Kidney (tissue), 14 donors: Measurements from ENCODE around the gene PEBP1. TPM values are rescaled to one million over a fixed set of nuclear protein-coding genes. Genes with fewer than 3 reads are reported as not detected.
A peak's percentile ranks its signal among the peaks of the same experiment; 100 is the strongest.

Source experiments
- DNase-seq, 5 donors: peaks; one replicate each; pipeline ENCODE4 v3.0.0-alpha.2; 2013 to 2020
- FAIRE-seq: peaks from 2 replicates; lab custom pipeline; 2012; peaks lifted over from hg19 to GRCh38; lab: Jason Lieb, UNC
- H3K27ac ChIP-seq, 2 donors: one replicate each; pipeline ENCODE4 v1.7.0; 2013; ENCODE audit warnings: low read depth in 2 of 2, low read length in 2 of 2, inconsistent platforms in 1 of 2
- H3K27me3 ChIP-seq: one replicate; pipeline ENCODE4 v1.7.1; 2013; ENCODE audit warnings: low read length, inconsistent platforms; ENCODE audit not compliant: control insufficient read depth, insufficient read depth
- H3K36me3 ChIP-seq, 3 donors: one replicate each; pipeline versions ENCODE4 v1.7.0 to v1.7.1; 2013; ENCODE audit warnings: low read length in 3 of 3, control low read depth in 1 of 3, inconsistent platforms in 1 of 3; ENCODE audit not compliant: insufficient read depth in 3 of 3, control insufficient read depth in 2 of 3
- H3K4me1 ChIP-seq, 3 donors: one replicate each; pipeline versions ENCODE4 v1.7.0 to v1.7.1; 2013; ENCODE audit warnings: low read length in 3 of 3, inconsistent platforms in 1 of 3, low read depth in 1 of 3; ENCODE audit not compliant: control insufficient read depth in 2 of 3, insufficient read depth in 2 of 3
- H3K4me3 ChIP-seq, 3 donors: one replicate each; pipeline versions ENCODE4 v1.7.0 to v1.8.1; 2013; ENCODE audit warnings: low read length in 3 of 3, control low read depth in 1 of 3, inconsistent platforms in 1 of 3
- H3K9ac ChIP-seq, 3 donors: one replicate each; pipeline versions ENCODE4 v1.7.0 to v1.7.1; 2013; ENCODE audit warnings: low read length in 3 of 3, control low read depth in 1 of 3, inconsistent platforms in 1 of 3
- H3K9me3 ChIP-seq, 3 donors: one replicate each; pipeline versions ENCODE4 v1.7.0 to v1.7.1; 2013; ENCODE audit warnings: low read length in 3 of 3, control low read depth in 1 of 3, inconsistent platforms in 1 of 3; ENCODE audit not compliant: control insufficient read depth in 2 of 3, insufficient read depth in 1 of 3
- CTCF ChIP-seq: IDR thresholded peaks from 3 replicates; pipeline ENCODE4 v1.5.1; 2012; ENCODE audit warnings: mild to moderate bottlenecking, moderate library complexity, borderline replicate concordance; ENCODE audit not compliant: insufficient read depth; ENCODE audit errors: extremely low read depth
- intact Hi-C: fragments of 100-400 bp; cut with DNase I; formaldehyde crosslinking; loops from one replicate; pipeline ENCODE4 v1.11.1; 2022
- polyA plus RNA-seq: library from polyadenylated mRNA; stranded (reverse); fragments of 350-450 nt; fragmentation: Illumina TruSeq; extraction: RNeasy Lipid Tissue Mini Kit (QIAGEN cat#74804); gene quantifications from one replicate; pipeline ENCODE4 v1.2.3, GENCODE V29; 2014; ENCODE audit warnings: low read depth, low replicate concordance; ENCODE audit not compliant: insufficient read depth
- total RNA-seq: library from RNA; stranded (reverse); fragmentation: NEBNext Ultra II Directional; extraction: Animal tissue kit (Norgen Biotek cat#: 25700); gene quantifications from one replicate; pipeline ENCODE4 v1.2.1, GENCODE V29; 2021
- donor health status: control.
- donor health status: control.
- donor health status: control.
- donor health status: control.
- donor health status: control.
- donor health status: DM: yes; HTN: yes; CAD: no.
- donor health status: Normal renal cell carcinoma (clear cell type).

Gene PEBP1
- total and polyA plus RNA-seq, 2 donors from 2014 or later: 321 to 1,168 TPM

GRCh38 chr12:118183155-118183554 lies 47.2 kb downstream of the PEBP1 start:
- Histone ChIP-seq H3K36me3 (peaks cover 2 to 8% (median 5%) of the 10 kb centered on the region in 3 donors), H3K9ac (no peak overlapping the region), H3K27me3 (no peaks in the 10 kb centered on the region), H3K27ac (no peak overlapping the region), H3K9me3 (no peaks in the 10 kb centered on the region), H3K4me3 (no peak overlapping the region), H3K4me1 (peaks cover 2 to 10% (median 5%) of the 10 kb centered on the region in 3 donors)
- TF ChIP-seq CTCF: no peak
- FAIRE-seq: peak; percentile 19
- DNase-seq: no peak
- intact Hi-C loops: no loop called here

- Histone ChIP-seq H3K27ac (peak overlapping the region in 1 of 2 donors; percentile 7), H3K9me3 (no peaks in the 10 kb centered on the region), H3K4me1 (peaks cover 2 to 15% (median 6%) of the 10 kb centered on the region in 3 donors), H3K36me3 (peaks cover 2 to 8% (median 5%) of the 10 kb centered on the region in 3 donors), H3K4me3 (no peak overlapping the region), H3K9ac (peak overlapping the region in 2 of 3 donors; percentile 10 to 21), H3K27me3 (no peaks in the 10 kb centered on the region)
- FAIRE-seq (no peak), DNase-seq (no peak)
- intact Hi-C loops: no loop called here
- TF ChIP-seq CTCF: no peak
Observed at GRCh38 chr12:118183711-118184110, 47.8 kb downstream of the PEBP1 start.

GRCh38 chr12:118185602-118186397 lies 49.9 kb downstream of the PEBP1 start:
- no peak for TF ChIP-seq CTCF
- DNase-seq: no peak
- Histone ChIP-seq H3K4me1 (peaks cover 2 to 19% (median 10%) of the 10 kb centered on the region in 3 donors), H3K27ac (no peak overlapping the region), H3K9ac (no peak overlapping the region), H3K27me3 (no peaks in the 10 kb centered on the region), H3K36me3 (peaks cover 0 to 5% (median 2%) of the 10 kb centered on the region in 3 donors), H3K4me3 (no peak overlapping the region), H3K9me3 (no peaks in the 10 kb centered on the region)
- FAIRE-seq: no peak
- intact Hi-C loops: no loop called here
